ENCODE results near the gene ATP11A.
A peak's percentile ranks its signal among the peaks of the same experiment; 100 is the strongest.

ATP11A gene

DNA sequence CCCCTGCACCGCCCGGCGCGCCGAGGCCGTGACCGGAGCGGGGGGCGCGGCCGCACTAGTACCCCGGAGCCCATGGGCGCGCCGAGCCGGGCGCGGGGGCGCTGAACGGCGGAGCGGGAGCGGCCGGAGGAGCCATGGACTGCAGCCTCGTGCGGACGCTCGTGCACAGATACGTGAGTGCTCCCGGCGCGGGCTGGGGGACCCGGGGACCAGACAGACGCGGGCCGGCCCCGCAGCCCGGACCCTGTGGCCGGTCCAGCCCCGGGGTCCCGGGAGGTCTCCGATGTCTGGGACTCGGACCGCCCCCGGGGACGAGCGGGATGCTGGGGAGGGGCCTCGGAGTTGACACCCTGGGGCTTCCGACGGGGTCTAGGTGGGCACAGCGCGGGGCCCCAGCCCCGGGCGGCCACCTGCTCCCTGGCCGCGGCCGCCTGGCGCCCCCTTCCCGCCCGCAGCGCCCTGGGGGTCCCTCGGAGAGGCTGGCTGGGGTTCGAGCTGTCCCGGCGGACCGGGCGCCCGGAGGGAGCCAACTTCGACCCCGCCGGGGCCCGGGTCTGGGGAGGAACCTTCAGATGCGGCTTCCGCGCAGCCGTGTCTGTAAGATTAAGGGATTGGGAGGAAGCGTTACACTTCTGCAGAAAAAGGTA lies 568 bp downstream of the ATP11A start:
- DNase-seq: peak in 19 of 58 donors; percentile 28 to 69 (median 52)

DNA sequence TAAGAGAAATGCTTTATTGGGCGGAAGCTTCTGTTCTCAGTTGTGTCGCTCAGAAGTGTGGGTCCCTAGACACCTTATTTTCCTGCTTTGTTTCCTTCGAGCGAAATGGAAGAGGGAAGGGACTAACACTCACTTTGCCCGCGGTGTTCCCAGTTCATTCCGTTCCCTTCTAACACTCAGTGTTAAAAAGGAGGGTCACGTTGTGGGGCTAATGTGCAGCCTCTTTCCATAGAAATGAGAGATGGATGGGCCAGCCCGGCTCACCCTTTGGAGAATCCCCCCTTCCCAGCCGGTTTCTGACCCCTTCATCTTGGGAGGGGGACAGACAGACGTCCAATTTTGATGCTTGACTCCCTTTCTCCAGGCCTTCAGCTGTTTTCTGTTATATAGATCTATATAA lies 2.3 kb downstream of the ATP11A start:
- DNase-seq: no peak

DNA sequence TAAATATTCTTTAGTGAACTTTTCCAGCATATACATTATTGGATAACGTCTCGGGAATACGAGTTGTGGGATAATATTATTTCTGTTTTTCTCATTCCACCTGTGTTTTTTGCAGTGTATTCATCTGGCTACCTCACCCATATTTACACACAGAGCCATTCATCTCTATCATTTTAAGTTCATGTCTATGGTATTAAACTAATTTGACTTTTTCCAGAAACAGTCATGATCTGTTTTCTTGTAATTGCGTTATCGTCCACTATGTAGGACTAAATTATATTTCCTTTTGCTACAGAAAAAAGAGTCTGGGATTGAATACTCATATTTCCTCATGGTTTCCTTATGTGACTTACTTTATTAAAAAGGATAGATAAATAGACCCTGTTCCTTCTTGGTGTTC lies 2.7 kb downstream of the ATP11A start:
- DNase-seq: no peak

DNA sequence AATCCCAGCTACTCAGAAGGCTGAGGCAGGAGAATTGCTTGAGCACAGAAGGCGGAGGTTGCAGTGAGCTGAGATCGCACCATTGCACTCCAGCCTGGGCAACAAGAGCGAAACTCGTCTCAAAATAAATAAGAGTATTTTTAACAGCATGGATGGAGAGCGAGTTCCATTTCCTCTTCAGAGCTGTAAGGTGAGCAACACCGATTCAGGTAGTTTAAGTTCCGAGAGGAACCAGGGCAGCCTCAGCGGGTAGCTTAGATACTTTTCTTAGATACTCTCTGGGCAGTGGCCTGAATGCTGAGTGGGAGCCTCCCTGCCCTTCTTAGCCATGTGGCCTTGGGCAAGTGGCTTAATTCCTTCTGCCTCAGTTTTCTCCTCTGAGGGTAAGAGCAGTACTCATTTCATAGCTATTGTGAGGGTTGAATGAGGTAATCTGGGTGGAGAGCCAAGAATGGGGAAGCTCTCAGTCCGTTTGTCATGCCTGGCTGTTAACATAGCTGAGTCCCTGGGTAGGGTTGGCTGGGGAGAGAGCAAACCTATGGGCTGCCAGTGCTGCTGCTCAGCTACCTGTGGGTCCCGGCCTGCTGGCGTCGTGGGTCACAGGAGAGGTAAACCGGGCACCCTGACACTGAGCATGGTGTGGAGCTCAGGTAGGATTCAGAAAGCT lies 4.1 kb downstream of the ATP11A start:
- DNase-seq: peak in 1 of 58 donors; percentile 9

DNA sequence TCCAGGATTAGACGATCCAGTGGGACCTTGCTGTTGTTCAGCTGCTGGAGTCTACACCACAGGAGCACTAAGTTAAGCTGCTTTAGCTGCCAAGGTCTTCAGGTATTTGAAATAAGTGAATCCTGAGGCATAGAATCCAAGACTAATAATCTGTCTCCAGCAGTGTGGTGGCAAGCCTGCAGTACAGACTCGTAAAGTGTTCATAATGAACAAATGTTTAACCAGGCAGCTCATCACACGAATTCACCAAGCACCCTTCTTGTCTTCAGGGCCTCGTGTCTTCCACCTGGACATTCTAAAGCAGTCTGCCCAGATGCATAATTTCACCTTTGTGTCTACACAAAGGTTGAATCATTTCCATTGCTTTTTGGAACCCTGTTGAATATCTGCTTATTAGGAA lies 5.3 kb downstream of the ATP11A start:
- DNase-seq: no peak

DNA sequence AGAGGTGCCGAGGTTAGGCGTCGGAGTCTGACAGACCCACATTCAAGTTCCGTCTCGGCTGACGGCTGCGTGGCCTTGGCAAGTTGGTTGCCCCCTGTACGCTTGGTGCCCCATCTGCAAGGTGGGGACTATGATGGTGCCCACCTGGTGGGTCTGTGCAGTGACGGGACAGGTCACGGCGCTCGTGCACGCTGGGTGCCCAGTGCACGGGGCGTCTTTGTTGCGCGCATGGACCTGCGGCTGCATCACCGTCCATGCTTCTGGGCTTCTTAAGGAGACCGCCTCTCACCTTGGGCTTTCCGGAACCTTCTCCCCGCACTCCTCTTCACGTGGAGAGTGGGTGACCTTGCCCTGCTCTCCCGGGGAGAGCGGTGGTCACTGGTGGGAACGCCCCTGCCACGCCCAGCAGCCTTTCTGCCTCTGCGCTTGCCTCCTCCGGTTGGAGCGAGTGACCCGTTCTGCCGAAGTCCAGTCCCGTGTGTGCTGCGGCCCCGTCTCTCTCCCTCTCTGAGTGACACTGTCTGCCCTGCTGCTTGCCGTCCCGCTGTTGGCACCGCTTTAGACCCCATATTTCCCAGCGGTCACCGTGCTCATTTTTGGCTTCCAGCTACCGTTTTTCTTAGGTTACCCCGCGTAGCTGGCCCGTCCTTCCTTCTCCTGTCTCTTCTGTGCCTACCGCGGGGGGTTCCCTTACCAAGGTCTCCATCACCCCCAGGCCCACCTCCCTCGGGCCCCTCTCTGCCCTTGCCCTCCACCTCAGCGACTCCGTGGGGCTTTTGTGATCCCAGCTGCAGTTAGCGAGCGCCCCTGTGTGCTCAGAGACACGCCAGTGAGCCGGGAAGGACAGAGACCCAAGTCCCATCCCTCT lies 6.4 kb downstream of the ATP11A start:
- no peak for DNase-seq

DNA sequence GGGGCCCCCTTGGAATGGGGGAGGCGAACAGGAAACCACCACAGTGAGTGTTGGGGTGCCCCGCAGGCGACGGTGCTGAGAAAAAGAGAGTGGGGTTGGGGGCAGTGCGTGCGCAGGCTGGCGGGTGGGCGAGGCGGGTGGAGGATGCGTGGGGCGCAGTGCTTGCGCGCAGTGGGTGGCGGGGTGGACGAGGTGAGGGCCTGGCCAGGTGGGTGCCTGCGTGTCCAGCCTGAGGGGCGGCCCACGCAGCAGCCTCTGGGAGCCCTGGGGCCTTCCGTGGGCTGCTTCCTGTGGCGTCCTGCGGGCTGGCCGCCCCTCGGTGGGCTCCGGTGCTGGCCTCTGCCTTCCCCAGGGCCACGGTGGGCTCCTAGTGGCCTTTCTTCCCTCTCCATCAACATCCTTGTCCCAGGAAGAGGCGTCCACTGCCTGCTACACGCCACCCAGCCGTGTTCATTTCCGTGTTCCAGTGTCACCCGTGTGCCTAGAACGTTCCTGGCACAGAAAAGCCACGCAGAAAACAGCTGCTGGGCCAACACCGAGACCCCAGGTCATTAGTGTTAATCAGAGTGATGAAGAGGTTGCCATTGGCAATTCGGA lies 7.1 kb downstream of the ATP11A start:
- DNase-seq: no peak

DNA sequence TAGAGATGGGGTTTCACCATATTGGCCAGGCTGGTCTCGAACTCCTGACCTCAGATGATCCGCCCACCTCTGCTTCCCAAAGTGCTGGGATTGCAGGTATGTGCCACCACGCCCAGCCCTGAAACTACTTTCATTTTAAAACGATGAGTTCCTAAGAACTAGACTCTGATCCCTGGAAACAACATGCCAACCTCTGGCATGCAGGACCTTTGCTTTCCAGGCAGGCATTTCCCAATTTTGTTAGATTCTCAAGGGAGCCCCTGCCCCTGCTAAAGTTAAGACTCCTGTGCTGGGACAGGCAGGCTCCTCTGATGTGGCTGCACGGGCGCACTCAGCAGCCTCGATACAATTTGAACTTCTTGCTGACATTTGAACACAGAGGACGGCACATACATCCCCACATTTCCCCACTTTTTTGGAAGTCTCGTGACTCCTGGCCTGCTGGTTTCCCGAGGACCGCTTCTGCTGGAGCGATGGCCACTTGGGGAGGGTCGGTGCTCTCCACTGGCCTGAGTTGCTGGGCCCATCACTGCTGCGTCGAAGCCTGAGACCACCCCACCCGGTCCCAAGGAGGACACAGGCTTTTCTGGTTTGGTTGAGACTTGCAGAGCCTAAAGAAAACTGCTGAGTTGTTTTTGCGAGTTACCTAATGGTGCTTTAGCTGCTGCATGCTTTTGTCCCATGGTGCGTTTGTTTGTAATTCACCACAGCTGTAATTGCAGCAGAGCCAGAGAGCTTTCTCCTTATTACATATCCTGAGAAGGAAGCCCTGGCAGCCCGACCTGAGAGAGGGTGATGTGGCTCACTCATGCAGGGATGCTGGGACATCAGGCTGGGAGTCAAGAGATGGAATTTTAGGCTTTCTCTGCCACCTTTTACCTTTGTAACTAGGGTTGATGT lies 8.2 kb downstream of the ATP11A start:
- no peak for DNase-seq

DNA sequence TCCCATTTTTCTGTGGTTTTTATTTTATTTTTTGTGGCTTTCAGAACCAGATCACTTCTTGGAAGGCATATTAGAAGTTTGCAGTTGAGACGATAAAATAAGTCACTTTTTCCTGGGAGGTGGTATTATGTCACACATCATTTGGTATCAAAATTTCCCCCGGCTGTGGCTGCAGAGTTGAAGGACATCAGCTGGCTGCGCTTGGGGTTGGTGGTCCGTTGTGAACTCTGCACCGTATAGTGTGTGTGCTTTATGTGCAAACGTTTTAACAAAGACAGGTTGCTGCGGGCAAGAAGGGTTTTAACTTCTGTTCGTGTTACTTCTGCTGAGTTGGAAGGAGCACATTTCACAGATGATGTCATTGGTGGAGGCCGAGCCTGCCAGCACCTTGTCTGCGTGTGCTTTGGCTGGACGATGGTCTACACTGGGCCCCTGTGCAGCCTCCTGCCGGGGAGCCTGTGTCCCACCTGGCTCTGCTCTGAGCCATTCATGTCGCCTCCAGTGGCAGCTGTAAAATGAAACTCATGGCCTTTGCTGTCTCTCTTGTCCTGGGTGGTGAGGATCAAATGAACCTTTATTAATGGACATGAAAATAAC lies 9.6 kb downstream of the ATP11A start:
- no peak for DNase-seq

DNA sequence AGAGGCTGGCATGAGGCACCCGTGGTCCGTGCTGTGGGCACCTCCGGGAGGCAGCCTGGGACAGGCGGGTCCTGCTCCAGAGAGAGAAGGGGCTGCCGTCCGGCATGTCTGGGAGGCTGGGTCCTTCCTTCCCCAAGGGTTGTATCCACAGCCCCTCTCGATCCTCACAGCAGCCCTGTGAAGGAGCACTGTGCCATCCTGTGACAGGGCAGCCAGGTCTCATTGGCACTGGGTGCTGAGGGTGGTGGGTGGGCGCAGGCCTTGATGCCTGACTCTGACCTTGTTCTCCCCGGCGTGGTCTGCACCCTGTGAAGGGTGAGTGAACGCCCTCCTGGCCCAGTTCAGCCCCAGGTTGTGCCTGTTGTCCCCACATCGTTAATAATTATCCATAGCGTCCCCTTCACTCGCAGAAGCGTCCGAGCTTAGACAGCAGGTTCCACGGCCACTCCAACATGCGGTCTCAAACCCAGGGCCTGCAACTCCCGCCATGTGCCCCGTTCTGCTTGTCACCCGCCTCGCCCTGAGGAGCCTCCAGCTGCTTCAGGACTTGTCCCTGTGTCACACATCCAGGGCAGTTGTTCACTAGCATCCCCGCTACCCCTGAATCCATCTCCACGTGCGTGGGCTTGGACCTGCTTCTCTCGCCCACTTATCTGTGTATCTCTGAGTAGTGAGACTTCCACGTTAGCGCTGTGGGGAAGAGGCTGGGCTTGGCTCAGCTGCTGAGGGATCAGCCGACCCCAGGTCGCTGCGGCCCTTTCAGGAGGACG lies 10.6 kb downstream of the ATP11A start:
- DNase-seq: no peak

DNA sequence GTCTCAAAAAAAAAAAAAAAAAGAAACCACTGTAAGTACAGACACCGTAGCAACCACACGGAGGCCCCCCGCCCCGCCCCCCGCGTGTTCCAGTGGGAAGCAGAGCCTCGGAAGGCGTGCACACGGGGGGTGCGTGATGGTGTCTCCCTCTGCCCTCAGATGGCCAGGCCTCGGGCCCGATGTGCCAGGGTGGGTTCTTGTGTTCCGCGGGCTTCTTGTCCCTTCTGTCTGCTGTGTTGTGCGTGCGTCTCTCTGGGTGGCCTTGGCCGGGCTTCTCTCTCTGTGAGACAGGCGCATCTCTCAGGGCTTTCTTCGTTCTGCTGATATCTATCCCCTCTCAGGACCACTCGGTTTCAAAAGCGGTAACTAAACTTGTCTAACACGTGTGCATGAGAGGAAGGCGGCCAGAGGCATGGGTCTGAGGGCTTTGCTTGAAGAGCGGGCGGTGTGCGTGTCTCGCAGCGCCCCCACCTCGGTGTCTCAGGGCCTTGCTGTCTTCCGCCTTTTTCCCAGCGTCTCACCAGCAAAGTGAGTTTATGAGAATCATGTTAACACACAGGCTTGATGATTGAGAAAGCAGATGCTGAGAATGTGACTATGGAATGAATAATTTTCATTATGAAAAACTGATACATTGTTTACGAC lies 12.6 kb downstream of the ATP11A start:
- no peak for DNase-seq

DNA sequence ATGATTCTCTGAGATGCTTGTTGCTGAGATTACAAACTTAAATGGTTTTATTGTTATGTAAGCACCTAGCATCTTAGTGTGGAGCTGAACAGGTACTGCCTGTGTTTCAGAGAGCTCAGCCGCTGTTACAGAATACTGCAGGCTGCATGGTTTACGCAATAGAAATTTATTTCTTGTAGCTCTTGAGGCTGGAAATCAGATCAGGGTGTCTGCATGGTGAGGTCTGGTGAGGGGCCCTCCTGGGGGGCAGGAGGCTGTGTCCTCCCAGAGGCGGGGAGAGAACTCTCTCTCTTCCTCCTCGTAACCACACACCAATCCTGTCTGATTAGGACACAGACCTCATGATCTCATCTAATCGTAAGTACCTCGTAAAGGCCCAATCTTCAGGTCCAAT lies 13.1 kb downstream of the ATP11A start:
- DNase-seq: no peak

DNA sequence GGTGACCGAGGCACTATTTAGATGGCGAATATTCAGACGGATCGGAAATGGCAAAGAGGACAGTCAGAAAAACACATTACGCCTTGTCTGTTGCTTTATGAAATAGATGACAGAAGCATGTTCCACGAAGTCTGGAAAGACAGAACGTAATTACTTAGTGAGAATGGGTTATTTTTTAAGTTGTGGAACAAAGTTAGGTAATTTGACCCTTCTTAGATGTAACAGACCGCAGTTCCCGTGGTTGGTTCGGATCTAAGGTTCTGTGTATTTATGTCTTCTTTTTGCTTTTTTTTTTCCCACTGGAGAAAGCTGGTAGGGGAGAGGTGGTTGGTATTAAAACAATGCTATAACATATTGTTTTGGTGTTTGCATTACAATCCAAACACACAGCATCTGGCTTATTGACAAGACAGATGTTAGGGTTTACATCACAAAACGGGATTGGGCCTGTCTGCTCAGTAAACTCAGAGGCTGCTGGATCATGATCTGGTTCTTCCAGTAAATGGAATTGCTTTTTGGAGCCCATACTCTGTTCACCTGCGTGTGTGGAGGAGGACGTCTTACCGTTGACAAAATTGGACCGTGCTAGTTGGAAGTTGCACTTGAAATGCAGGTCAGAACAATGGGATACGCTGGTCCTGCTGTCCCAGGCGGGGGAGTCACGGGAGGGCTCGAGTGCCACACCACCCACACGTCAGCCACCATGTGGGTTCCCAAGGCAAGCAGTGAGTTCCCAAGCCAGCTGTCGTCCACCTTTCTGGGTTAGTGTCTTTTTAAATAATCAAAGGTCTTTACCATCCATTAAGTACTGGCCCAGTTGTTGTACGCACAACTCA lies 13.8 kb downstream of the ATP11A start:
- no peak for DNase-seq

DNA sequence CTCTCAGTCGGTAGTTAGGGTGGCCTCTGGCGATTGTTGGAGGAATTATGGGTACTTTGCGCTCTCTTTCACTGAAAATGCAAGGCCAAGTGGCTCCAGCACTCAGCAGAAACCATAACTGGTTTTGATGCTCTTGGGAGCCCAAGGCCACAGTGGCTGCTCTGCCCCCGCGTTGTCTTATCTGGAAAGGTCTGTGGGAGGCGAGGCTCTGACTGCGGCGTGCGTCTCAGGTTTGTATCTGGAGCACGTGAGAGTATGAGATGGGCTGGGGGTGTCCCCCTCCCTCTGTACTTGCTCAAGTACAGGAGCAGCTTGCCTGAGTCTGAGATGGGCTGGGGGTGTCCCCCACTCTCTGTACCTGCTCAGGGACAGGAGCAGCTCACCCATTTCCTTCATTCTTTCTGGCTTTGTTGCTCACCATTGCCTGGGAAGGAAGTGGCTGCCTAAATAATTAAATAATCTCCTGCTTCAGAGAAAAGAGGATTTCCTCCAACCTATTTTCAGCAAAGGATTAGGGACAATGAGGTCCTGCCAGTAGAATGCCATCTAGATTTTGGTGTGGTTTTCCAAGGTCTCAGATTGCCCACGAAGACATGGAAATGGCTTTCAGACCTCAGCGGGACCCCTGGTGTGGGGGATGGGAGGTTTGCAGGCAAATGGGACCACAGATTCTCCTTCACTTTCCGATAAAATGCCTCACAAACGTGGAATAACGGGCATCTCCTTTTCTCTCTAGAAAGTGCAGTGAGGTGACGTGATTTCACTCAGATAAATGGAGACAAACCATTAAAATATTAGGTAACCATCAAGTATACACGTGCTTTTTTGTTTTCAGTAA lies 14.7 kb downstream of the ATP11A start:
- no peak for DNase-seq

DNA sequence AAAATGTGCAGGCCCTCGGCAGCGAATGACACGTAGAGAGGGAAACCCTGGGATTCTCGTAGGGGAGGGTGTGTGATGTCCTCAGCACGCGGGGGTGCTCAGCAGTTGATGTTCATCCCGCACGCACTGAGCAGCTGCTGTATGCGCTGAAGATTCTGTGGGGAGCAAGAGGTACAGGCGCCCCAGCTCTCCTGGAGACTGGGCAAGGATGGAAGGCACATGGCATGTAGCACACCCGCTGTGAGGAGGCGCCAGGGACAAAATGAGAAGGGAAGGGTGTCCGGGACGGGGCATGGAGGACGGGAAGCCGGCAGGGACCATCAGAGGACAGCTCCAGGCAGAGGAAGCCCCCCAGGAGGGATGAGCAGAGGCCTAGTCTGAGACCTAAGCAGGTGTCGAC lies 15.4 kb downstream of the ATP11A start:
- DNase-seq: no peak

DNA sequence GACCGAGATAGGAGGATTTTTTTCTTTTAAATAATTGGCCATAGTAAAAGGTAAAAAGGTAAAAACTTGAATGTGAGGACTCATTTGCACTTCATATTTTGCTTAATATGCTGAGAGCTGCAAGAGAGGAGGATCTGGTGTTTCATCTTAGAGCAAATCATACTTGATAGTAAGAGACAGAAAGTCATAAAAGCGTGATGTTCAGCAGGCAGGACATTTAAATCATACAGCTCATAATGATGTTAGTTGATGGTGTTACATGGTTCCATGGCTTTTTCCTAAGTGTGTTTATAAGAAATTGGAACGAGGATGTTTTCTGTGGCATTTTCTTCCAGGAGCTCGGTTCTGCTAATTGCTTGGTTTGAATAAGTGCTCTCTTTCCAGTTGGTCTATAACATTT lies 16.3 kb downstream of the ATP11A start:
- DNase-seq: no peak

DNA sequence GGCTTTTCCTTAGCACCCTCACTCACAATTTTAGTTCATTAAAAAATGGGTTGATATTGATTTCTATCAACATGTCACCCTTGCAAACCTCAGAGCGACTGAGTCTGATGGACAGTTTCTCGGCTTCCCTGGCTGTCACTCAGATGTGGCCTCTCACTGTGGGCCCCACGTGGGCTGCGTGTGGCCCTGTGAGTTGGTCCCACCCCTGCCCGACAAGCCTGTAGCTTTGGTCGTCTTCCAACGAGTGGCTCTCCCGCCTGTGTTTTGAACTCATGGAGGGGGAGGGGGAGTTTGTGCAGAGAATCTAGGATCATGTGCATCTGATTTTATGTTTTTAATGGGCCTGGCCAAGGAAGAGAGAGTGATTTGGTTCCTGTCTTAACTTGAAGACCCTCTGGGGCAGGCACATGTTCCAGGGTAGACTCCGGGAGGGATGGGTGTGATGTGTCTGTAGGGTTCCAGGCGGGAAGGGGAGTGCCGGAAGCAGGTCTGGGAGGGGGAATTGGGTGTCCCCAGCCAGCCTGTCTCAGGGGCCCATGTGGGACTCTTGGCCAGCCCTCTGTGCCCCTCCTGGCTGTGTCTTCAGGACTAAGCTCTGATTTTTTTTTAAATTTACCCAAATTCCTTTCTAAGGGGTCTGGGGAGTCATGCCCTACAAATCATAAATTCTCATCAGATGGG lies 18.9 kb downstream of the ATP11A start:
- peak in 1 of 58 donors; percentile 17 for DNase-seq
